ENCODE measurements around the gene XKRX. TPM values are rescaled to one million over a fixed set of nuclear protein-coding genes. Genes with fewer than 3 reads are reported as not detected.

XKRX gene
- total RNA-seq, 4 donors from 2014 or later, result 2.3 to 4.4 (median 3.6) TPM

DNA sequence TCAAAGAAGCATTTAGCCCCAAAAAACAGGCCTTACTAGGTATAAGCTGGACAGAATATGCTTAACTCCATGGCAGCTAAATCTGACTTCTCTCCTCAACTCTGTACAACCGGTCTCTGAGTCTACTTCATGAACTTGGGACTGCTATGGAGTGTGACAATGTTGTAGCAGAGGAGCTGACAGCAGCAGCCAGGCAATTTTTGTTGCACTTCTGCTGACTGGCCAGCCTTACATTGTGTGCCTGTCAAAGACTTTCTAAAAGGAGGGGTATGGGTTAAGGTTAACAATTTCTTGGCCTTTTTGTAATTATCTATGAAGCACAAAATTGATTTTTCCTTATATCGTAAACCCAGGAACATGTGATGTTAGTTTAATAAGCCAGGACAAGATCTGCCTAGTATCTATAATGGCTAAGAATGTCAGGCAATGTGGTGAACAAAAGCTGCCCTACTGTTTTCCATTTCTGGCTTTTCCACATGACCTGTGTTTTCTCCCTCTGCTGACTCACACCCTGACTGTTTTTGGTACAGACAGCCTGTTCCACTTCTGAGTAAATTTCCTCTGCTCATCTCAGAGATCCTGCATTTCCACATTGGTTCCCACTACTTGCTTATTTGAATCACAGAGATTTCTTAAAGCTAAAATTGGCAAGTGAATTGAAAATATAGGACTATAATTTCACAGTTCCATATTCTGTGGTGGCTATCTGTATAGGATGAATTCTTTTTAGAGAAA is 63.9 kb downstream of the XKRX start:
- H3K36me3 ChIP-seq, result no peaks in the 10 kb centered on the region
- no peak overlapping the region for H3K4me3 ChIP-seq
- DNase-seq, result no peak
- WGBS, 2 donors, result 40 to 71% methylated on average over 2 of the region's 2 CpGs
- intact Hi-C loops (cut with DNase I), result no loop called here
- no peaks in the 10 kb centered on the region for H3K9me3 ChIP-seq
- no peak for TF ChIP-seq POLR2A (IDR thresholded peaks at IDR 0.05)
- TF ChIP-seq, protein P1, sequence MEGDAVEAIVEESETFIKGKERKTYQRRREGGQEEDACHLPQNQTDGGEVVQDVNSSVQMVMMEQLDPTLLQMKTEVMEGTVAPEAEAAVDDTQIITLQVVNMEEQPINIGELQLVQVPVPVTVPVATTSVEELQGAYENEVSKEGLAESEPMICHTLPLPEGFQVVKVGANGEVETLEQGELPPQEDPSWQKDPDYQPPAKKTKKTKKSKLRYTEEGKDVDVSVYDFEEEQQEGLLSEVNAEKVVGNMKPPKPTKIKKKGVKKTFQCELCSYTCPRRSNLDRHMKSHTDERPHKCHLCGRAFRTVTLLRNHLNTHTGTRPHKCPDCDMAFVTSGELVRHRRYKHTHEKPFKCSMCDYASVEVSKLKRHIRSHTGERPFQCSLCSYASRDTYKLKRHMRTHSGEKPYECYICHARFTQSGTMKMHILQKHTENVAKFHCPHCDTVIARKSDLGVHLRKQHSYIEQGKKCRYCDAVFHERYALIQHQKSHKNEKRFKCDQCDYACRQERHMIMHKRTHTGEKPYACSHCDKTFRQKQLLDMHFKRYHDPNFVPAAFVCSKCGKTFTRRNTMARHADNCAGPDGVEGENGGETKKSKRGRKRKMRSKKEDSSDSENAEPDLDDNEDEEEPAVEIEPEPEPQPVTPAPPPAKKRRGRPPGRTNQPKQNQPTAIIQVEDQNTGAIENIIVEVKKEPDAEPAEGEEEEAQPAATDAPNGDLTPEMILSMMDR (IDR thresholded peaks at IDR 0.05), result no peak
- H3K27me3 ChIP-seq, result peaks cover 0 to 18% (median 0%) of the 10 kb centered on the region in 4 donors
- H3K27ac ChIP-seq, result peak overlapping the region in 1 of 4 donors; percentile 36
- peaks cover 0 to 6% (median 0%) of the 10 kb centered on the region in 3 donors for H3K4me1 ChIP-seq

Other genes with a start within 250 kb of the XKRX start
- gene SYTL4, start 196.8 kb downstream of the XKRX start, total RNA-seq, result 10 to 100 TPM in 1 of 4 donors, 1 to 10 TPM in 3; 5.4 to 14.9 (median 6.9) TPM
- 10 to 100 TPM; 19.3 to 34.8 (median 24.9) TPM for gene CSTF2, start 108.5 kb downstream of the XKRX start, total RNA-seq
- not detected for gene NOX1, start 54.6 kb downstream of the XKRX start, total RNA-seq
- gene ARL13A, start 40.8 kb upstream of the XKRX start, total RNA-seq, result not detected
- gene TRMT2B, start 123.2 kb upstream of the XKRX start, total RNA-seq, result 10 to 100 TPM; 10.5 to 21.0 (median 12.7) TPM
- gene TMEM35A, start 150.0 kb upstream of the XKRX start, total RNA-seq, result 1 to 10 TPM in 2 of 4 donors, under 1 TPM in 1, not detected in 1; 0.42 to 2.7 (median 1.1) TPM
- 1 to 10 TPM; 1.9 to 7.0 (median 3.7) TPM for gene CENPI, start 169.3 kb upstream of the XKRX start, total RNA-seq